Measurements from ENCODE around the gene IGF2BP3. TPM values are rescaled to one million over a fixed set of nuclear protein-coding genes. Genes with fewer than 3 reads are reported as not detected.

IGF2BP3 gene
- total RNA-seq, 1 donor from 2014 or later: 242 TPM

DNA sequence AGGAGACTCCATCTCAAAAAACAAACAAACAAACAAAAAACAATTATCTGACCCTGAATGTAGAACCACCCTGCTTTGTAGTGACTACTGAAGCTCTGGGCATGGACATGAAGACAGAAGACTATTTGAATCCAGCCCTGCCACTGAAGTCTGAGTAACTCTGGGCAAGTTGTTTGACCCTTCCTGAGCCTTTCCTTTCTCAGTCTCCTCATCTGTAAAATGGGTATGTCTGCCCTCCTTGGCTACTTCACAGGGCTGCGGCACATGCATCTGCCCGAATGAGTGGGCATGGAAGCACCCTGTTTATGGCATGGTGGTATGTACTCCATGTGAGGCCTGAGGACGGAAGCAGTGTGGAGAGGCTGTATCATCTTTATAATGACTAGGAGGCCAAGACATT is 193.3 kb downstream of the IGF2BP3 start:
- Mint-ChIP-seq H3K4me1 (peaks cover 2% of the 10 kb centered on the region), H3K9me3 (no peaks in the 10 kb centered on the region), H3K36me3 (no peaks in the 10 kb centered on the region), H3K27me3 (ENCODE audit: insufficient read depth, low read depth) (peaks cover 7% of the 10 kb centered on the region), H3K4me3 (no peak overlapping the region), H3K27ac (no peak overlapping the region)
- Histone ChIP-seq H3K27ac (no peak overlapping the region), H3F3A (ENCODE audit: low read depth) (peaks cover 4% of the 10 kb centered on the region), H3K27me3 (no peaks in the 10 kb centered on the region), H3K36me3 (no peaks in the 10 kb centered on the region), H2AFZ (replicated peaks) (peak overlapping the region; percentile 13), H3K4me2 (no peak overlapping the region), H3K79me2 (ENCODE audit: low read depth) (no peaks in the 10 kb centered on the region), H3K4me3 (no peak overlapping the region), H3K9ac (no peak overlapping the region), H3K9me3 (ENCODE audit: low read depth) (no peaks in the 10 kb centered on the region), H3K4me1 (no peaks in the 10 kb centered on the region), H4K20me1 (ENCODE audit: low read depth) (no peaks in the 10 kb centered on the region)
- no peak for TF ChIP-seq EZH2 (IDR thresholded peaks at IDR 0.05)
- TF ChIP-seq, protein P1, sequence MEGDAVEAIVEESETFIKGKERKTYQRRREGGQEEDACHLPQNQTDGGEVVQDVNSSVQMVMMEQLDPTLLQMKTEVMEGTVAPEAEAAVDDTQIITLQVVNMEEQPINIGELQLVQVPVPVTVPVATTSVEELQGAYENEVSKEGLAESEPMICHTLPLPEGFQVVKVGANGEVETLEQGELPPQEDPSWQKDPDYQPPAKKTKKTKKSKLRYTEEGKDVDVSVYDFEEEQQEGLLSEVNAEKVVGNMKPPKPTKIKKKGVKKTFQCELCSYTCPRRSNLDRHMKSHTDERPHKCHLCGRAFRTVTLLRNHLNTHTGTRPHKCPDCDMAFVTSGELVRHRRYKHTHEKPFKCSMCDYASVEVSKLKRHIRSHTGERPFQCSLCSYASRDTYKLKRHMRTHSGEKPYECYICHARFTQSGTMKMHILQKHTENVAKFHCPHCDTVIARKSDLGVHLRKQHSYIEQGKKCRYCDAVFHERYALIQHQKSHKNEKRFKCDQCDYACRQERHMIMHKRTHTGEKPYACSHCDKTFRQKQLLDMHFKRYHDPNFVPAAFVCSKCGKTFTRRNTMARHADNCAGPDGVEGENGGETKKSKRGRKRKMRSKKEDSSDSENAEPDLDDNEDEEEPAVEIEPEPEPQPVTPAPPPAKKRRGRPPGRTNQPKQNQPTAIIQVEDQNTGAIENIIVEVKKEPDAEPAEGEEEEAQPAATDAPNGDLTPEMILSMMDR (IDR thresholded peaks at IDR 0.05): no peak
- TF ChIP-seq EZH2phosphoT487 (IDR thresholded peaks at IDR 0.05): no peak
- no peak for DNase-seq (ENCODE audit: low spot score)

DNA sequence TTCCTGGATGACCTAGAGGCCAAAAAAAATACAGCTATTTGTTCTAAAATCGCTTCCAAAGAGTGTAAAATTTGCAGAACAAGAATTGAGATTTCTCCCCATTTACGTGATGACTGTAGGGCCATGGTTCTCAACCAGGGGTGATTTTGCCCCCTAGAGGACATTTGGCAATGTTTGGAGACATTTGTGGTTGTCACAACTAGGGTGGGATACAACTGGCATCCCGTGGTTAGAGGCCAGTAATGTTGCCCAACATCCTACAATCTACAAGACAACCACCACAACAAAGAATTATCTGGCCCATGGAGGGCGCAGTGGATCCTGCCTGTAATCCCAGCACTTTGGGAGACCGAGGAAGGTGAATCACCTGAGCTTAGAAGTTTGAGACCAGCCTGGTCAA is 193.9 kb downstream of the IGF2BP3 start:
- H3K27ac Mint-ChIP-seq: no peak overlapping the region
- peak; percentile 23 for DNase-seq (ENCODE audit: low spot score)
- H3K4me2 ChIP-seq: no peak overlapping the region

GRCh38 chr7:23275912-23276311 is 194.4 kb downstream of the IGF2BP3 start:
- Histone ChIP-seq H3K9me3 (ENCODE audit: low read depth) (no peaks in the 10 kb centered on the region), H3K27ac (no peak overlapping the region), H3K4me3 (no peak overlapping the region), H3K4me1 (no peaks in the 10 kb centered on the region), H3K79me2 (ENCODE audit: low read depth) (no peaks in the 10 kb centered on the region), H3K9ac (no peak overlapping the region), H2AFZ (replicated peaks) (no peak overlapping the region), H3K27me3 (no peaks in the 10 kb centered on the region), H3K4me2 (no peak overlapping the region), H3K36me3 (no peaks in the 10 kb centered on the region), H3F3A (ENCODE audit: low read depth) (peaks cover 4% of the 10 kb centered on the region), H4K20me1 (ENCODE audit: low read depth) (no peaks in the 10 kb centered on the region)
- DNase-seq (ENCODE audit: low spot score): no peak
- H3K27ac Mint-ChIP-seq: no peak overlapping the region
- peaks cover 2% of the 10 kb centered on the region for H3K4me1 Mint-ChIP-seq
- peaks cover 7% of the 10 kb centered on the region for H3K27me3 Mint-ChIP-seq (ENCODE audit: insufficient read depth, low read depth)
- H3K36me3 Mint-ChIP-seq: no peaks in the 10 kb centered on the region
- TF ChIP-seq, protein P1 (IDR thresholded peaks at IDR 0.05): no peak
- TF ChIP-seq EZH2 (IDR thresholded peaks at IDR 0.05) (no peak), EZH2phosphoT487 (IDR thresholded peaks at IDR 0.05) (no peak)
- H3K9me3 Mint-ChIP-seq: no peaks in the 10 kb centered on the region
- no peak overlapping the region for H3K4me3 Mint-ChIP-seq

More for the DNA sequence above, 193.9 kb downstream of the IGF2BP3 start:
- no peaks in the 10 kb centered on the region for H3K4me1 ChIP-seq
- H3F3A ChIP-seq (ENCODE audit: low read depth): peaks cover 4% of the 10 kb centered on the region
- no peaks in the 10 kb centered on the region for H4K20me1 ChIP-seq (ENCODE audit: low read depth)
- TF ChIP-seq, protein P1 (IDR thresholded peaks at IDR 0.05): peak; percentile 39
- no peak for TF ChIP-seq EZH2phosphoT487 (IDR thresholded peaks at IDR 0.05)
- Mint-ChIP-seq H3K9me3 (no peaks in the 10 kb centered on the region), H3K27me3 (ENCODE audit: insufficient read depth, low read depth) (peaks cover 7% of the 10 kb centered on the region), H3K4me3 (no peak overlapping the region), H3K4me1 (peaks cover 2% of the 10 kb centered on the region), H3K36me3 (no peaks in the 10 kb centered on the region)
- no peak overlapping the region for H3K9ac ChIP-seq
- H3K79me2 ChIP-seq (ENCODE audit: low read depth): no peaks in the 10 kb centered on the region
- no peaks in the 10 kb centered on the region for H3K9me3 ChIP-seq (ENCODE audit: low read depth)
- H3K36me3 ChIP-seq: no peaks in the 10 kb centered on the region
- H3K27me3 ChIP-seq: no peaks in the 10 kb centered on the region
- H3K4me3 ChIP-seq: no peak overlapping the region
- H3K27ac ChIP-seq: no peak overlapping the region
- no peak overlapping the region for H2AFZ ChIP-seq (replicated peaks)

Measured in neural progenitor cell (in vitro differentiated cells).